HFFc6 (cell line): Measurements from ENCODE around the gene RNPS1. TPM values are rescaled to one million over a fixed set of nuclear protein-coding genes. Genes with fewer than 3 reads are reported as not detected.
A peak's percentile ranks its signal among the peaks of the same experiment; 100 is the strongest.

Experiments
- DNase-seq: peaks from one replicate; pipeline ENCODE4 v3.0.0-alpha.2; 2018
- H3K27ac Mint-ChIP-seq: 2 replicates; pipeline ENCODE4 v1.8.0; 2020; ENCODE audit warnings: mild to moderate bottlenecking, mixed read lengths
- H3K27me3 Mint-ChIP-seq: 2 replicates; pipeline ENCODE4 v1.8.0; 2021; ENCODE audit warnings: mild to moderate bottlenecking, moderate library complexity, mixed read lengths; ENCODE audit not compliant: insufficient read depth
- H3K36me3 Mint-ChIP-seq: 2 replicates; pipeline ENCODE4 v1.8.0; 2021; ENCODE audit warnings: low read depth, mixed read lengths
- H3K4me1 Mint-ChIP-seq: 2 replicates; pipeline ENCODE4 v1.8.0; 2020; ENCODE audit warnings: low read depth, mixed read lengths
- H3K4me3 Mint-ChIP-seq: 2 replicates; pipeline ENCODE4 v1.8.0; 2020; ENCODE audit warnings: mild to moderate bottlenecking, moderate library complexity, mixed read lengths
- H3K9me3 Mint-ChIP-seq: 2 replicates; pipeline ENCODE4 v1.8.0; 2020; ENCODE audit warnings: mild to moderate bottlenecking, mixed read lengths
- CTCF ChIP-seq: fragments of 200-600 bp; sonication (generic); IDR thresholded peaks from 2 replicates; pipeline ENCODE4 v1.5.0; 2021; ENCODE audit warnings: antibody characterized with exemption, mild to moderate bottlenecking
- microRNA-seq: library from miRNA; unstranded; fragments of <30 nt; microRNA quantifications from one replicate; pipeline ENCODE4, GENCODE V29; 2019
- total RNA-seq, 6 experiments: library from RNA; stranded (reverse); fragmentation: NEBNext Ultra II Directional; extraction: Animal tissue kit (Norgen Biotek cat#: 25700); gene quantifications; 2 replicates in 1 of 6; 3 replicates in 5 of 6; pipeline ENCODE4 v1.2.3, GENCODE V29; 2021

RNPS1 gene
- total RNA-seq, 6 experiments from 2014 or later = 127 to 163 (median 140) TPM

GRCh38 chr16:2204416-2205103 is 63.4 kb downstream of the RNPS1 start:
- H3K27ac Mint-ChIP-seq = peak overlapping the region; percentile 37
- no peak for DNase-seq
- peaks cover 6% of the 10 kb centered on the region for H3K27me3 Mint-ChIP-seq
- peaks cover 11% of the 10 kb centered on the region; the same call in 1 of the 2 replicates for H3K36me3 Mint-ChIP-seq
- peaks cover 13% of the 10 kb centered on the region for H3K4me1 Mint-ChIP-seq
- H3K4me3 Mint-ChIP-seq = peak overlapping the region; percentile 79
- TF ChIP-seq CTCF = no peak
- no peaks in the 10 kb centered on the region for H3K9me3 Mint-ChIP-seq

Small RNA genes within 50 kb of the gene (microRNA-seq; reads per million reads assigned to microRNA genes)
- gene MIR3677 = not detected
- not detected for gene MIR4717

Other genes starting within 250 kb of the RNPS1 start
- 1 to 10 TPM in 4 of 6 experiments, under 1 TPM in 2; 0.57 to 2.1 (median 1.4) TPM for gene NPW, start 248.3 kb downstream of the RNPS1 start, total RNA-seq
- gene NHERF2, start 241.2 kb downstream of the RNPS1 start, total RNA-seq = 100 to 1,000 TPM; 140 to 177 (median 152) TPM
- gene NTHL1, start 220.3 kb downstream of the RNPS1 start, total RNA-seq = 10 to 100 TPM; 23.7 to 31.5 (median 26.4) TPM
- 10 to 100 TPM; 72.0 to 88.3 (median 83.2) TPM for gene TSC2, start 220.1 kb downstream of the RNPS1 start, total RNA-seq
- gene PKD1, start 132.2 kb downstream of the RNPS1 start, total RNA-seq = 100 to 1,000 TPM in 1 of 6 experiments, 10 to 100 TPM in 5; 77.9 to 118 (median 82.5) TPM
- gene RAB26, start 119.5 kb downstream of the RNPS1 start, total RNA-seq = 1 to 10 TPM in 1 of 6 experiments, under 1 TPM in 5; 0.31 to 1.2 (median 0.65) TPM
- 10 to 100 TPM; 81.4 to 88.3 (median 85.3) TPM for gene TRAF7, start 112.3 kb downstream of the RNPS1 start, total RNA-seq
- gene CASKIN1, start 71.5 kb downstream of the RNPS1 start, total RNA-seq = under 1 TPM; 0.06 to 0.56 (median 0.11) TPM
- gene MLST8, start 62.7 kb downstream of the RNPS1 start, total RNA-seq = 10 to 100 TPM; 32.7 to 39.4 (median 37.5) TPM
- 1 to 10 TPM; 1.1 to 2.6 (median 1.8) TPM for gene BRICD5, start 57.3 kb downstream of the RNPS1 start, total RNA-seq
- gene PGP, start 53.3 kb downstream of the RNPS1 start, total RNA-seq = 10 to 100 TPM; 12.8 to 17.8 (median 15.1) TPM
- 10 to 100 TPM; 15.8 to 19.8 (median 16.7) TPM for gene E4F1, start 44.5 kb downstream of the RNPS1 start, total RNA-seq
- gene DNASE1L2, start 31.7 kb downstream of the RNPS1 start, total RNA-seq = 1 to 10 TPM in 4 of 6 experiments, under 1 TPM in 2; 0.82 to 1.5 (median 1.1) TPM
- gene ECI1, start 16.5 kb downstream of the RNPS1 start, total RNA-seq = 10 to 100 TPM; 30.3 to 47.8 (median 35.4) TPM
- gene ABCA3, start 72.6 kb upstream of the RNPS1 start, total RNA-seq = 1 to 10 TPM; 1.9 to 3.6 (median 2.4) TPM
- gene CCNF, start 161.3 kb upstream of the RNPS1 start, total RNA-seq = 10 to 100 TPM; 10.9 to 22.3 (median 19.8) TPM
- 1 to 10 TPM; 3.6 to 8.3 (median 8.0) TPM for gene TEDC2, start 192.0 kb upstream of the RNPS1 start, total RNA-seq
- gene NTN3, start 203.2 kb upstream of the RNPS1 start, total RNA-seq = under 1 TPM; 0.22 to 0.47 (median 0.33) TPM
- 10 to 100 TPM; 15.8 to 30.3 (median 19.0) TPM for gene TBC1D24, start 207.0 kb upstream of the RNPS1 start, total RNA-seq
- 100 to 1,000 TPM; 303 to 341 (median 309) TPM for gene ATP6V0C, start 245.8 kb upstream of the RNPS1 start, total RNA-seq